ENCODE results near the gene ZNF436. TPM values are rescaled to one million over a fixed set of nuclear protein-coding genes. Genes with fewer than 3 reads are reported as not detected.

ZNF436 gene
- polyA plus RNA-seq, 1 donor from 2014 or later, result 27.1 TPM

GRCh38 chr1:23337869-23338268, 31.8 kb downstream of the ZNF436 start:
- no peak for TF ChIP-seq TAF1 (IDR thresholded peaks at IDR 0.05; ENCODE audit: low read depth)
- no peak for TF ChIP-seq MXI1 (conservative IDR thresholded peaks at IDR 0.05; ENCODE audit: poor library complexity, severe bottlenecking)
- no peak for TF ChIP-seq CTCF (IDR thresholded peaks at IDR 0.05; ENCODE audit: poor library complexity, severe bottlenecking)
- no peak for TF ChIP-seq EZH2 (IDR thresholded peaks at IDR 0.05; ENCODE audit: borderline replicate concordance, insufficient read depth, low read length, poor library complexity, severe bottlenecking)
- no peak for TF ChIP-seq REST (IDR thresholded peaks at IDR 0.05; ENCODE audit: borderline replicate concordance)
- no peak for TF ChIP-seq SMC3 (conservative IDR thresholded peaks at IDR 0.05; ENCODE audit: poor library complexity)
- Histone ChIP-seq H3K4me2 (ENCODE audit: low read length) (no peak overlapping the region), H3K9ac (ENCODE audit: low read length) (no peak overlapping the region), H3K4me3 (ENCODE audit: low read length) (no peak overlapping the region), H3K9me2 (ENCODE audit: insufficient read depth, low read length) (no peaks in the 10 kb centered on the region), H3F3A (ENCODE audit: insufficient read depth, low read length, poor library complexity, severe bottlenecking) (no peaks in the 10 kb centered on the region), H3K27ac (ENCODE audit: low read length) (no peak overlapping the region), H4K20me1 (ENCODE audit: insufficient read depth) (peaks cover 53% of the 10 kb centered on the region), H3K36me3 (ENCODE audit: insufficient read depth, low read length) (peaks cover 7% of the 10 kb centered on the region), H3K9me3 (ENCODE audit: low read length) (no peaks in the 10 kb centered on the region), H3K27me3 (ENCODE audit: insufficient read depth, low read depth, low read length) (no peaks in the 10 kb centered on the region), H3K79me2 (replicated peaks; ENCODE audit: insufficient read depth, low read length) (peaks cover 81% of the 10 kb centered on the region), H2AFZ (ENCODE audit: low read depth, low read length) (no peak overlapping the region)

- Histone ChIP-seq H3K27ac (ENCODE audit: low read length) (no peak overlapping the region), H4K20me1 (ENCODE audit: insufficient read depth) (no peaks in the 10 kb centered on the region), H3K9me2 (ENCODE audit: insufficient read depth, low read length) (no peaks in the 10 kb centered on the region), H2AFZ (ENCODE audit: low read depth, low read length) (no peak overlapping the region), H3K4me3 (ENCODE audit: low read length) (no peak overlapping the region), H3K36me3 (ENCODE audit: insufficient read depth, low read length) (peaks cover 4% of the 10 kb centered on the region), H3K9me3 (ENCODE audit: low read length) (no peaks in the 10 kb centered on the region), H3K4me2 (ENCODE audit: low read length) (no peak overlapping the region), H3K79me2 (replicated peaks; ENCODE audit: insufficient read depth, low read length) (peaks cover 47% of the 10 kb centered on the region), H3K27me3 (ENCODE audit: insufficient read depth, low read depth, low read length) (no peaks in the 10 kb centered on the region), H3F3A (ENCODE audit: insufficient read depth, low read length, poor library complexity, severe bottlenecking) (no peaks in the 10 kb centered on the region), H3K9ac (ENCODE audit: low read length) (no peak overlapping the region)
- TF ChIP-seq EP300 (conservative IDR thresholded peaks at IDR 0.05; ENCODE audit: poor library complexity, severe bottlenecking), result no peak
- no peak for TF ChIP-seq REST (IDR thresholded peaks at IDR 0.05; ENCODE audit: borderline replicate concordance)
- no peak for TF ChIP-seq EZH2 (IDR thresholded peaks at IDR 0.05; ENCODE audit: borderline replicate concordance, insufficient read depth, low read length, poor library complexity, severe bottlenecking)
- no peak for TF ChIP-seq TAF1 (IDR thresholded peaks at IDR 0.05; ENCODE audit: low read depth)
- TF ChIP-seq CTCF (IDR thresholded peaks at IDR 0.05; ENCODE audit: poor library complexity, severe bottlenecking), result no peak
- no peak for TF ChIP-seq RAD21 (conservative IDR thresholded peaks at IDR 0.05)
- TF ChIP-seq MXI1 (conservative IDR thresholded peaks at IDR 0.05; ENCODE audit: poor library complexity, severe bottlenecking), result no peak
- no peak for TF ChIP-seq SMC3 (conservative IDR thresholded peaks at IDR 0.05; ENCODE audit: poor library complexity)
- TF ChIP-seq POLR2AphosphoS5 (IDR thresholded peaks at IDR 0.05), result no peak
Measured at GRCh38 chr1:23331713-23332112, 37.9 kb downstream of the ZNF436 start.

Data from neural cell (in vitro differentiated cells).